NCI-H1694 treated with DMSO at 0.1 percent for 48 hours (cell line): ENCODE results near the gene CDX2.

ENCODE experiments used
- DNase-seq: peaks from one replicate; lab custom pipeline; 2025; lab: John Stamatoyannopoulos, UW

Gene CDX2

DNA sequence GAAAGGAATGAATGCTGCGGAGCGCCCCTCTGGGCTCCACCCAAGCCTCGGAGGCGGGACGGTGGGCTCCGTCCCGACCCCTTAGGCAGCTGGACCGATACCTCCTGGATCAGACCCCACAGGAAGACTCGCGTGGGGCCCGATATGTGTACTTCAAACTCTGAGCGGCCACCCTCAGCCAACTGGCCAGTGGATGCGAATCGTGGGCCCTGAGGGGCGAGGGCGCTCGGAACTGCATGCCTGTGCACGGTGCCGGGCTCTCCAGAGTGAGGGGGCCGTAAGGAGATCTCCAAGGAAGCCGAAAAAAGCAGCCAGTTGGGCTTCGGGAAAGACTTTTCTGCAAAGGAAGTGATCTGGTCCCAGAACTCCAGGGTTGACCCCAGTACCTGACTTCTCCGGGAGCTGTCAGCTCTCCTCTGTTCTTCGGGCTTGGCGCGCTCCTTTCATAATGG is 40.7 kb downstream of the CDX2 start:
- no peak for DNase-seq

- DNase-seq = no peak
Observed at GRCh38 chr13:27927444-27928352, 41.4 kb downstream of the CDX2 start.

- no peak for DNase-seq
Observed at GRCh38 chr13:27926644-27927434, 42.3 kb downstream of the CDX2 start.

DNA sequence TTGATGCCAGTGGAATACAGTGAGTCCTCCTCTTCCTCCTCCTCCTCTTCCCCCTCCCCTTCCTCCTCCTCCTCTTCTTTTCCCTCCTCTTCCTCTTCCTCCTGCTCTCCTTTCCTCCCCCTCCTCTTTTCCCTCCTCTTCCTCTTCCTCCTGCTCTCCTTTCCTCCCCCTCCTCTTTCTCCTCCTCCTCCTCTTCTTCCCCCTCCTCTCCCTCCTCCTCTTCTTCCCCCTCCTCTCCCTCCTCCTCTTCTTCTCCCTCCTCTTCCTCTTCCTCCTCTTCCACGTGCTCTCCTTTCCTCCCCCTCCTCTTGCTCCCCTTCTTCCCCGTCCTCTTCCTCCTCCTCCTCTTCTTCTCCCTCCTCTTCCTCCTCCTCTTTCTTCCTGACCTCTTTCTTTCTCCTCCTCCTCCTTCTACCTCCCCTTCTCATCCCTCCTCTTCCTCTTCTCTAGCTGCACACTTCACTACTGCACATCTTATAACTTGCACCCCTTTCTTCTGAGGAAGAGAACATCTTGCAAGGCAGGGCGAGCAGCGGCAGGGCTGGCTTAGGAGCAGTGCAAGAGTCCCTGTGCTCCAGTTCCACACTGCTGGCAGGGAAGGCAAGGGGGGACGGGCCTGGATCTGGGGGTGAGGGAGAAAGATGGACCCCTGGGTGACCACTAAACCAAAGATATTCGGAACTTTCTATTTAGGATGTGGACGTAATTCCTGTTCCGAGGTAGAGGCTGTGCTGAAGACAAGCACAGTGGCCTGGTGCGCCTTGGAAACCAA is 43.7 kb downstream of the CDX2 start:
- no peak for DNase-seq

DNA sequence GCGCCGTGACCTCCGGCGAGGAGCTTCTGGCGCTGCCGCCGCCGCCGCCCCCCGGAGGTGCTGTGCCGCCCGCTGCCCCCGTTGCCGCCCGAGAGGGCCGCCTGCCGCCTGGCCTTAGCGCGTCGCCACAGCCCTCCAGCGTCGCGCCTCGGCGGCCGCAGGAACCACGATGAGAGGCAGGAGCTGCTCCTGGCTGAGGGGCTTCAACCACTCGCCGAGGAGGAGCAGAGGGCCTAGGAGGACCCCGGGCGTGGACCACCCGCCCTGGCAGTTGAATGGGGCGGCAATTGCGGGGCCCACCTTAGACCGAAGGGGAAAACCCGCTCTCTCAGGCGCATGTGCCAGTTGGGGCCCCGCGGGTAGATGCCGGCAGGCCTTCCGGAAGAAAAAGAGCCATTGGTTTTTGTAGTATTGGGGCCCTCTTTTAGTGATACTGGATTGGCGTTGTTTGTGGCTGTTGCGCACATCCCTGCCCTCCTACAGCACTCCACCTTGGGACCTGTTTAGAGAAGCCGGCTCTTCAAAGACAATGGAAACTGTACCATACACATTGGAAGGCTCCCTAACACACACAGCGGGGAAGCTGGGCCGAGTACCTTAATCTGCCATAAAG is 44.5 kb downstream of the CDX2 start:
- DNase-seq = no peak

DNA sequence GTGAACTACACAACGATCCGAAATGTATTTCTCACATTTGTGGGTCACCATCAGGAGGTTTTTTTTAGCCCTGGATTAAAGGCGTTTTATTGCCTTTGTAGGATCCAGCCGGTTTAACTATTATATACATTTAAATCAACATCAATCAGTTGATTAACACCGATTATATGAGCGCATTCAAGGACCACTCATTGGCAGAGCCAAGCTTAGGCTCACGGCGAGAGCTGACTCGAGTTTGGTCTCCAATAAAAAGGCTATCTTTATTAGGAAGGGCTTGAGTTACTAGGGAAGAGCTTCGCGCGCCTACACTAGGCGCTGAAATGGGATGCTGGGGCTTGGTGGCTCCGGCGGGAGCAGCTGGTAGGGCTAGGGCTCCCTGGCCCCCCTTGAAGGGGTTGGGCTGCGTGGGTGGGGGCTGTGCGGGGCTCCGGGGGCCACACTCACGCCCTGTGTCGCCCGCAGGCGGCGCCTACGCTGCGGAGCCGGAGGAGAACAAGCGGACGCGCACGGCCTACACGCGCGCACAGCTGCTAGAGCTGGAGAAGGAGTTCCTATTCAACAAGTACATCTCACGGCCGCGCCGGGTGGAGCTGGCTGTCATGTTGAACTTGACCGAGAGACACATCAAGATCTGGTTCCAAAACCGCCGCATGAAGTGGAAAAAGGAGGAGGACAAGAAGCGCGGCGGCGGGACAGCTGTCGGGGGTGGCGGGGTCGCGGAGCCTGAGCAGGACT is 45.2 kb downstream of the CDX2 start:
- no peak for DNase-seq

DNA sequence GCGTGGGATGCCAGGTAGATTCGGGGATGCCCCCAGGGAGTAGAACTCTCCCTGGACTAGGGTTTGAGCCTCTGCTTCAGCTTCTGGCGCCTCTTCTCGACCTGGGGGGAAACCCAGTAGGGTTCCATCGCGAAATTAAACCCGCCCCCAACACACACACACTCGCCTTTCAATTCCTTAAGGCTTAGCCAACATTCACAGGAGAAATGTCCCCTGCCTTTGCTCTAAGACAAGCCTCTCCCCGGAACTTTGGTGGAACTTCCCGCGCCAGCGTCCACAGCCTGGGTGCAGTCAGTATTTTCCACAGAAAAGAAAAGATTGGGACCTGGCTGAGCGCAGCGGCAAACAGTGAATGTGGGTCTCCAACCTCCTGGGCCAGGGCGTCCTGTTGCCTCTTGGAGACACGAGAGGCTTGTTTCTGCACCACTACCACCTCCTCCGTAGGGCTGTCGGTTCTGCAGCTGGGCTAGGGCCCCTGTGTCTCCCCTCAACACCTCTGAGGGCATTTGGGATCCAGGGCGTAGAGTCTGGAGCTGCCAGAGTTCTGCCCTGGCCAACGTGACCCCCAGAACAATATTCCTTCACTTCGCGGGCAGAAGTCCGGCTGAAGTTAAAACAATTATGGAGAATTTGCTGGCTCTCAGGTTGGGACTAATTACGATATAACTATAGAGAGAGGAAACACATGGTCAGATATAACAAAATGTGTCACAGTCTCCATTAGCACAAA is 46.1 kb downstream of the CDX2 start:
- no peak for DNase-seq

DNA sequence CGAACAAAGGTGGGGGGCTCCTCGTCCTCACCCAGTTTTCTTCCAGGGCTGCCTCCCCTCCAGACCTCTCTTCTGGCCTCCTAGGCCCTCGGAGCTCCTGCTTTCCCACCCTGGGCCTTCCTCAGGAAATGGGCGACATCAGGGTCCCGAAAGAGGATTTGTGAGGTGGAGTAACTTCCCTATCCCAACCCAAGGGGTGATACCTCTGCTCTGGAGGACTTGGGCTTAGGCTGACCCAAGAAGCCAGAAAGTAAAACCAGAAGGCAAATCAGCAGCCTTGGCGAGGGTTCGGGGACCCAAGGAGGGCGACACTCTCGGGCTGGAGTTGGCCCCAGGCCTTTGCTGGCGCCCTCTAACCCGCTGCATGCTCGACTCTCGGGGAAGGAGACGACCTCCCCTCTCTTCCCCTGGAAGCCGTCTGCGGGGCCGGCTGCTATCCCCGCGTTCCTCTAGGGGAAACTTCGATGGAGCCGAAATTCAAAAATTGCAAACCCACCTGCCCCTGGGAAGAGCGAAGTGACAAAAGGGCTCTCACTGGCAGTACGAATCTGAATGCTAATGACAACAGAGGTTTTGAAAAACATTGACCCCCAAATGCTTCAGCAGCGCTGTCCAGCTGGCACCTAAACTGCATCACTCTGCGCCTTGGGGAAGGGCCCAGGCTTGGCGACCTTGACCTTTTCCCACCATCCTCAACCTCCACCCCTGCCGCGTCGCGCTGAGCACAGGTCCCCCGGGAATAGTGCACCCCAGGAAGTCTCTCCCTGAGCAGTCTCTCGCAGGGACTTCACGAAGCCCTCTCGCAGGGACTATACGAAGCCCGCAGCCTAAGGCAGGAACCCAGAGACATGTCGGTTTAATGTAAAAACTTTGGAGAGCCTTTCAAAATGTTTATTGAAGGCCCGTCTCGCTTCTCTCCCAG is 46.9 kb downstream of the CDX2 start:
- DNase-seq = no peak

DNA sequence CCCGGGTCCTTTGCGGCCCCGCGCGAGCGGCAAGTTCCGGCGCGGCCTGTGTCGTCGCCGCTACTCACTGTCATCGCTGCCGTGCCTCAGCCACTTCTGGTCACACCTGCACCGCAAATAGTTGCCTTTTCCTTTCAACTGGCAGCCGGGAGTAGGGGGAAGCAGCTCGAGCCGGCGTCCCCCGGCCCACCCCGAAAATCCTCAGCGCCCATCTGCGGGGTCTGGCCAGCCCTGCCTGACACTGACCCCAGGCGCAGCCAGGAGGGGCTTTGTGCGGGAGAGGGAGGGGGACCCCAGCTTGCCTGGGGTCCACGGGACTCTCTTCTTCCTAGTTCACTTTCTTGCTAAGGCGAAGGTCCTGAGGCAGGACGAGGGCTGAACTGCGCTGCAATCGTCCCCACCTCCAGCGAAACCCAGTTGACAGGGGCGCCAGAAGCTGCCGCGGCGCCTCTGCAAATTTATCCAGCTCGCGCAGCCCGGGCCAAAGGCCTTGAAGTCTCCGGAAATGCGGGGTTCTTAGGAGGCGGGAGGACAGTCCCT is 47.6 kb downstream of the CDX2 start:
- no peak for DNase-seq

- no peak for DNase-seq
Observed at GRCh38 chr13:27920677-27921420, 48.3 kb downstream of the CDX2 start.

DNA sequence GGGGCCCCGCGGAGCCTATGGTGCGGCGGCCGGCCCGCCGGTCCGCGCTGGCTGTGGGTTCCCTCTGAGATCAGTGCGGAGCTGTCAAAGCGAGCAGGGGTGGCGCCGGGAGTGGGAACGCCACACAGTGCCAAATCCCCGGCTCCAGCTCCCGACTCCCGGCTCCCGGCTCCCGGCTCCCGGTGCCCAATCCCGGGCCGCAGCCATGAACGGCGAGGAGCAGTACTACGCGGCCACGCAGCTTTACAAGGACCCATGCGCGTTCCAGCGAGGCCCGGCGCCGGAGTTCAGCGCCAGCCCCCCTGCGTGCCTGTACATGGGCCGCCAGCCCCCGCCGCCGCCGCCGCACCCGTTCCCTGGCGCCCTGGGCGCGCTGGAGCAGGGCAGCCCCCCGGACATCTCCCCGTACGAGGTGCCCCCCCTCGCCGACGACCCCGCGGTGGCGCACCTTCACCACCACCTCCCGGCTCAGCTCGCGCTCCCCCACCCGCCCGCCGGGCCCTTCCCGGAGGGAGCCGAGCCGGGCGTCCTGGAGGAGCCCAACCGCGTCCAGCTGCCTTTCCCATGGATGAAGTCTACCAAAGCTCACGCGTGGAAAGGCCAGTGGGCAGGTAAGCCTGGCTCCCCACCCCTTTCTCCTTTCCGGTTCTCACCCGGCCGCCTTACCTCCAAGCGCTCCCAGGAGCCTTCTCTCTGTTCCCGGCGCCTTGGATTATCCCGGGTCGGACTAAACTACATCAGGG is 49.0 kb downstream of the CDX2 start, which contains the start of gene PDX1:
Gene PDX1, plus strand, starts transcription at position 67 of the 743 bp plus-strand sequence. Its CDS starts 139 bp downstream, at position 206.
- peak; percentile 54 for DNase-seq

GRCh38 chr13:27919659-27919933 is 49.5 kb downstream of the CDX2 start:
- no peak for DNase-seq

- no peak for DNase-seq
Observed at GRCh38 chr13:27918918-27919658, 50.0 kb downstream of the CDX2 start.

GRCh38 chr13:27918041-27918917 is 50.8 kb downstream of the CDX2 start:
- no peak for DNase-seq

DNA sequence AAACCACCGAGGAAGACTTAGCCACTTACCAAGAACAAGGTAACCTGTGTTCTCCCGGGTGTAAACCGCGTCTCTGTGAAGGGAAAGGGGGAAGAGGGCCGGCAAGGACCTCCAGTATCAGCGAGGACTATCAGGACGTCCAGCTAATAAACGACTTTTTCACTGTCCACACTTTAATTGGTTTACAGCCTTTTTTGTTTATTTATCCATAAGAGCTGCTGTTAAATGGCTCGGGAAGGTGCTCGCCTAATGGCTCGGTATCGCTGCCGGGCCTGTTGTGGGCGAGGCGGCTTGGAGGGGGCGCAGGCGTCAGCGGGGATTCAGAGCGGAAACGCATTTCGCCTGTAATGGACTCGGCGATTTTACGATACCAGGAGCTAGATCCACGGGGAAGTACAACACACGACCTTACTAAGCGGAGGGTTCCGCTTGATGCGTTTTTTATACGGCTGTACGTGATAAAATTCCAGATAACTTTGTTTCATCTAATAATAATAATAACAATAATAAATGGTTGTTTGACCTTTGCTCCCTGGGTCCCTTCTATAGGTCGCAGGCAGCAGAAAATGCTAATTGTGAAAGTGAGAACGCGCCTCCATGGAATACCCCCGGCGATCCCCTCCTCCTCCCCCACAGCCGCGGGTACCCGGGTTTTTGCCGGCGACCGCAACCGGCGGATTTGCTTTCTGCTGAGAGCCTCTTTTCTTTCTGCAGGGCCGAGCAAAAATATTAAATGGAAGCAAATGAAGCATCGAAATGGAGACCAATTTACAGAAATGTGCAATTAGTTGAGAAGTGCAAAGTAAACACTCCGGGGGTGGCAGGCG is 51.8 kb downstream of the CDX2 start:
- no peak for DNase-seq
